Activated CD4-positive, CD25-positive, alpha-beta regulatory T cell treated with anti-CD3 and anti-CD28 coated beads, Interleukin-2, amount 50 U/mL, for 24 hours (primary cell): ENCODE data around the gene ITIH6.

ENCODE experiments used
- ATAC-seq, 2 donors: fragments of 150-1000 bp; cut with Tn5 transposase; one replicate each; pipeline ENCODE4 v1.10.0; 2021; ENCODE audit warnings: mild to moderate bottlenecking in 1 of 2, moderate library complexity in 1 of 2

ITIH6 gene

DNA sequence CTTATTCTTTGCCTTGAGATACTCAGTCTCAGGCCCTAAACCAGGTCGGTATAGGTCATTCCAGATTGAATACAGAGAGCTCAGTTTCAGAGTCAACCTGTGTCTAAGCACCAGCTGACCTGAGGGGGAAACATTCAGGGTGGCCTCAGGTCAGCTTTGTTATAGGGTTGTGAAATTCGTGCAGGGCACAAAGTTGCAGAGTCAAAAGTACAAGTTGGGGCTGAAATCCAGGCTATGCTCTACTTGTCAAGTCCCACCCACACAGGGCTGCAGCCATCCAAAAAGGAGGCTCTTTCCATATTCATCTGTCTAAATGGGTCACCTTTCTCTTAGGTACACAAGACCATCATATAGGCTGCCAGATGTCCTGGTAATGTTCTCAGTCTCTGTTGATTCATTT, 89.7 kb downstream of the ITIH6 start:
- no peak for ATAC-seq
